HG03159 (cell line): Measurements from ENCODE around the gene LRRC1.

Source experiments
- ATAC-seq: cut with Tn5 transposase; IDR thresholded peaks from one replicate; pipeline ENCODE4 v1.9.1; 2021; ENCODE audit warnings: mild to moderate bottlenecking, moderate library complexity; ENCODE audit not compliant: unreplicated experiment

LRRC1 gene

GRCh38 chr6:53921639-53922038 lies 126.8 kb downstream of the LRRC1 start:
- ATAC-seq: no peak

- no peak for ATAC-seq
These were observed 127.8 kb downstream of the LRRC1 start for GRCh38 chr6:53922539-53922981.

- ATAC-seq: peak; percentile 75
These were observed 129.5 kb downstream of the LRRC1 start for GRCh38 chr6:53924277-53924676.

GRCh38 chr6:53924821-53925422 lies 130.1 kb downstream of the LRRC1 start:
- ATAC-seq: no peak

GRCh38 chr6:53925891-53926290 lies 131.1 kb downstream of the LRRC1 start:
- no peak for ATAC-seq

- ATAC-seq: no peak
These were observed 131.7 kb downstream of the LRRC1 start for GRCh38 chr6:53926505-53926904.

- ATAC-seq: no peak
These were observed 133.8 kb downstream of the LRRC1 start for GRCh38 chr6:53928641-53929040.

GRCh38 chr6:53929041-53929820 lies 134.4 kb downstream of the LRRC1 start:
- ATAC-seq: no peak

GRCh38 chr6:53929821-53930120 lies 135.0 kb downstream of the LRRC1 start:
- ATAC-seq: no peak

GRCh38 chr6:53930330-53930729 lies 135.5 kb downstream of the LRRC1 start:
- no peak for ATAC-seq

- ATAC-seq: no peak
These were observed 136.3 kb downstream of the LRRC1 start for GRCh38 chr6:53931086-53931485.

- ATAC-seq: no peak
These were observed 137.7 kb downstream of the LRRC1 start for GRCh38 chr6:53932516-53932915.

- ATAC-seq: no peak
These were observed 139.2 kb downstream of the LRRC1 start for GRCh38 chr6:53934023-53934422.

GRCh38 chr6:53937461-53937860 lies 142.7 kb downstream of the LRRC1 start:
- no peak for ATAC-seq

- no peak for ATAC-seq
These were observed 144.0 kb downstream of the LRRC1 start for GRCh38 chr6:53938810-53939209.

GRCh38 chr6:53939830-53940229 lies 145.0 kb downstream of the LRRC1 start:
- no peak for ATAC-seq

- no peak for ATAC-seq
These were observed 148.6 kb downstream of the LRRC1 start for GRCh38 chr6:53943395-53943794.

- ATAC-seq: no peak
These were observed 149.3 kb downstream of the LRRC1 start for GRCh38 chr6:53944091-53944490.

GRCh38 chr6:53944543-53944942 lies 149.7 kb downstream of the LRRC1 start:
- no peak for ATAC-seq

- no peak for ATAC-seq
These were observed 151.1 kb downstream of the LRRC1 start for GRCh38 chr6:53945765-53946407.

GRCh38 chr6:53947780-53948179 lies 153.0 kb downstream of the LRRC1 start:
- ATAC-seq: no peak

- no peak for ATAC-seq
These were observed 156.6 kb downstream of the LRRC1 start for GRCh38 chr6:53951383-53951782.
